ENCODE results near the gene RUNX1.

Gene RUNX1

DNA sequence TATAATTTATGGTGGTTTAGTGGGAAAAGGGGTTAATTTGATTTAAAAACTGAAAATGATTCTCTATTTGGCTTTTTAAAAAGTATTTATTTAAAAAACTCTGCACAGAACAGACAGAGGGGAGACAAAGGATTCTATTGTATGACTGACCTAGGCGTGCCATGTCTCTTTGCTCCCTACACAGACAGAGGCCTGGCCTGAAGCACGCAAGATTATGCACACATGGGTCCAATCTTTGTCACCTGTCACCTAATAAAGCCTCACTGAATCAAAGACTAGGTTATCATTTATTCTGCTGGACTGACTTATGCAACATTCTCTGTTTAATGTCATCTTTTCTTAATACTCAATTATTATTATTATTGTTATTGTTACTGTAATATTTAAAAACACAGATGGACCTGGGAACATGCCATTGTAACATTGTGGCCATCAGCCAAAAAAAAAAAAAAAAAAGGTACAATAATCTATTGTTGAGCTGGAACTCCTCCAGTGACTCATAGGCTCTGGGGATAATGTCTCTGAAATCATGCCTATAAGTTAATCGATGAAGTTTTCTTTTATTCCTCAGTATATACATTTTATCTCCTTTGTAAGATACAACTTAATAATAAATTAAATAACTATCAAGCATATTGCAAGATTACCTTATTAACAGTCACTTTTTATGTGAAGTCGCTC lies 112.1 kb downstream of the RUNX1 start:
- DNase-seq (ENCODE audit: low read depth), result peak; percentile 42
- H3K4me3 ChIP-seq (replicated peaks; ENCODE audit: low read depth, low read length), result no peak overlapping the region
- TF ChIP-seq, protein P1, sequence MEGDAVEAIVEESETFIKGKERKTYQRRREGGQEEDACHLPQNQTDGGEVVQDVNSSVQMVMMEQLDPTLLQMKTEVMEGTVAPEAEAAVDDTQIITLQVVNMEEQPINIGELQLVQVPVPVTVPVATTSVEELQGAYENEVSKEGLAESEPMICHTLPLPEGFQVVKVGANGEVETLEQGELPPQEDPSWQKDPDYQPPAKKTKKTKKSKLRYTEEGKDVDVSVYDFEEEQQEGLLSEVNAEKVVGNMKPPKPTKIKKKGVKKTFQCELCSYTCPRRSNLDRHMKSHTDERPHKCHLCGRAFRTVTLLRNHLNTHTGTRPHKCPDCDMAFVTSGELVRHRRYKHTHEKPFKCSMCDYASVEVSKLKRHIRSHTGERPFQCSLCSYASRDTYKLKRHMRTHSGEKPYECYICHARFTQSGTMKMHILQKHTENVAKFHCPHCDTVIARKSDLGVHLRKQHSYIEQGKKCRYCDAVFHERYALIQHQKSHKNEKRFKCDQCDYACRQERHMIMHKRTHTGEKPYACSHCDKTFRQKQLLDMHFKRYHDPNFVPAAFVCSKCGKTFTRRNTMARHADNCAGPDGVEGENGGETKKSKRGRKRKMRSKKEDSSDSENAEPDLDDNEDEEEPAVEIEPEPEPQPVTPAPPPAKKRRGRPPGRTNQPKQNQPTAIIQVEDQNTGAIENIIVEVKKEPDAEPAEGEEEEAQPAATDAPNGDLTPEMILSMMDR (IDR thresholded peaks at IDR 0.05; ENCODE audit: low read length, missing control alignments), result no peak

DNA sequence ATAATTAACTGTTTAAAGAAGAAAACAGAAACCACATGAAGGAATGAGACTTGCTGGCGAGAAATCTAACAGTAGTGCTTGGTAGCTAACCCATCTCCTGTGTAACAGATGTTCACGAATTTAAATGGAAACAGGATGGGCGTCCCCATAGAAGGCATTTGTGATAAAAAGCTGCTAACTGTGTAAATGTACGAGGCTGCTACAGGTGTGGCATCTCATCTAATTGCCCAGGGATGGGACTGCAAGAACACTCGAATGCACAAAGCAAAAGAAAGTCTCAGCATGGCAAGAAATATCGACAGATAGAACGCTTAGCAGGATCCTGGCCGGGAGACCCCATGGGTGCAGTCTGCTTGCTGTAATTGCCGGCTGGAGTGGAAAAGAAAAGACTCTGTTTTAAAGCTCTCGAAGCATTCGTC lies 112.7 kb downstream of the RUNX1 start:
- DNase-seq (ENCODE audit: low read depth), result no peak
- H3K4me3 ChIP-seq (replicated peaks; ENCODE audit: low read depth, low read length), result no peak overlapping the region
- TF ChIP-seq, protein P1 (IDR thresholded peaks at IDR 0.05; ENCODE audit: low read length, missing control alignments), result no peak

DNA sequence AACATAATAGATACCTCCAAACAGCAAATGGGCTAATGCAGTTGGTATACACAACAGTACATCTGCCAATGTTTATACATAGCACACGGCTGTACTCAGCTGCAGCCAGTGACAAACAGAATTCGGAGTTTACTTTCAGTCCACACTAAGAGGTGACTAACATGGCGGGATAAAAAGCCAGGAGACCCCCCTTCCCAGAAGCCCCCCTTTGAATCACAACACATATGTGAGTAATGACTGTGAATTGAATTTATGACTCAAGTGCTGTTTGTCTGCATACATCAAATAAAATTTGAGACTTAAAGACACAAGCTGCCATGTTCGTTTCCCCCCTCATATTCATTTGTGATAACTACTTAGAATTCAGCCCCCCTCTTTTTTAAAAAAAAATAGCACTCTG lies 113.2 kb downstream of the RUNX1 start:
- no peak for DNase-seq (ENCODE audit: low read depth)
- TF ChIP-seq, protein P1 (IDR thresholded peaks at IDR 0.05; ENCODE audit: low read length, missing control alignments), result no peak
- H3K4me3 ChIP-seq (replicated peaks; ENCODE audit: low read depth, low read length), result no peak overlapping the region

DNA sequence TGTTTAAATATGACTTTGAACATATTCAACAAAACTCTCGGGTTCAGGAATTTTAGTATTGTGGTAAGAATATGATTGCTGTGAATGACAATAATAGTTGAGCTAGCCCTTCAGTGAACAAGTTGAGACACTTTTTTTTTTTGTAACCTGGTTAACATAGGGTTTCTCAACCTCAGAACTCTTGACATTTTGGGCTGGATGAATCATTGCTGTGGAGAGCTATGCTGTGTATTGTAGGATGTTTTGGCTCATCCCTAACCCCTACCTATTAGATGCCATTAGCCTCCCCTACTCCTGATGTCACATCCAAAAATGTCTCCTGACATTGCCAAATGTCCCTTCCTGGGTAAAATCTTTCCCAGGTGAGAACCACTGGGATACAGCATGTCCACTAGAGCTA lies 113.7 kb downstream of the RUNX1 start:
- H3K4me3 ChIP-seq (replicated peaks; ENCODE audit: low read depth, low read length), result no peak overlapping the region
- TF ChIP-seq, protein P1 (IDR thresholded peaks at IDR 0.05; ENCODE audit: low read length, missing control alignments), result no peak
- no peak for DNase-seq (ENCODE audit: low read depth)

DNA sequence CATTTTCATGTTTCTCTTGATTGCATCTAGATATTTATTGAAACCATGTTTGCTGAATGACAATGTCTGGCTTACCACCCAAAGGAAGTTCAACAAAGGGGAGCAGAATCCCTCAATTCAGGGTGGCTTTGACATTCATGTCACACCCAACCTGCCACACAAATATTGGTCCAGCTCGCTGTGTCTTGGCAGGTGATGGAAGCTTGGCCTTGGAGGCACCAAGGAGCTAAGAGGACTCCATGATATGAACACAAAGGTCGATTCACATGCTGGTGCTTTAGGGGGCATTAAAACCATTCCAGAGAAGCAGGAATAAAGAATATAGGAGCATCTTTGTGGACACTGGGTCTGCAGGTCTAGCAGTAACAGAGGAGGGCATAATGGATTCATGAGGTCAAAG lies 114.8 kb downstream of the RUNX1 start:
- TF ChIP-seq, protein P1 (IDR thresholded peaks at IDR 0.05; ENCODE audit: low read length, missing control alignments), result no peak
- no peak overlapping the region for H3K4me3 ChIP-seq (replicated peaks; ENCODE audit: low read depth, low read length)
- no peak for DNase-seq (ENCODE audit: low read depth)

DNA sequence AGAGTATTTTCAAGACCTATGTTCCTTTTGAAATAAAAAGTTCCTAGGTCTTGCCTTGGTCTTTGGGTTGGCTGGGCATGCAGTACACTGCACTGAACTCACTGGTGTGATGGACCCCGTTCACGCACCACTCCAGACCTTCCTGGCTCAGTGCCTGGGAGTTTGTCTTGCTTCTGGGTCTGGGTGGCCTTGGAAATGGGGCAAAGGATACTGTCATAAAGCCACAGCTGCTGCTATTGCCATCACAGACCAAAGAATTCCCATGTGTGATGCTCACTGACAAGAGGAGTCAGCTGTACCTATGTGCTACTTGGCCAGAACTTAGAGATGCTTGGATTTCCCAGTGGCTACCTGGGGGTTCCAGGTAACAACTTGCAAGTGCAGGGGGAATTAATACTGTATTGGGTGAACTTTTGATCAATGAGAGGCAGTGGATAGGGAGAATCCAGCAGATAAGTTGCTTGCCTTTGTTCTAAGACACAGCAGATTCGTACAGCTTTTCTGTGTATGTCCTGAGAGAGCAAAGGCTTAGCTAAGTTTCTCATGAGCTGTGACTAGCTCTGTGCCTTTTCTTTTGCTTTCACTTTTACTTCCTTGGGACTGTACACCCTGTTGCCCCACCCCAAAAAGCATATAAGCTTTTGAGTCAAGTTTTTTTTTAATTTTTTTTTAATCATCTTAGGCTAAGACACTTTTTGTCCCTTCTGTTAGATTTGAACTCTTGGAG lies 115.3 kb downstream of the RUNX1 start:
- no peak for DNase-seq (ENCODE audit: low read depth)
- no peak overlapping the region for H3K4me3 ChIP-seq (replicated peaks; ENCODE audit: low read depth, low read length)

More for the DNA sequence above, 115.3 kb downstream of the RUNX1 start:
- TF ChIP-seq, protein P1 (IDR thresholded peaks at IDR 0.05; ENCODE audit: low read length, missing control alignments), result no peak

All from fibroblast of pulmonary artery (primary cell).